Hepatocyte (in vitro differentiated cells): Measurements from ENCODE around the gene CDH10.

Source experiments
- EZH2 ChIP-seq: fragments of 200-600 bp; sonication (generic); IDR thresholded peaks from 2 replicates; pipeline ENCODE4 v1.6.1; 2016; ENCODE audit warnings: antibody characterized with exemption, mild to moderate bottlenecking, borderline replicate concordance
- EZH2phosphoT487 ChIP-seq: fragments of 200-600 bp; sonication (generic); IDR thresholded peaks from one replicate; pipeline ENCODE4 v1.6.1; 2018; ENCODE audit warnings: antibody characterized with exemption, mild to moderate bottlenecking, low read depth, moderate library complexity; ENCODE audit not compliant: unreplicated experiment, severe bottlenecking
- TF ChIP-seq, protein P1 (sequence below): fragments of 200-600 bp; sonication (generic); IDR thresholded peaks from 2 replicates; pipeline ENCODE4 v1.5.1; 2016; ENCODE audit warnings: antibody characterized with exemption, mild to moderate bottlenecking; ENCODE audit not compliant: poor library complexity

DNA sequence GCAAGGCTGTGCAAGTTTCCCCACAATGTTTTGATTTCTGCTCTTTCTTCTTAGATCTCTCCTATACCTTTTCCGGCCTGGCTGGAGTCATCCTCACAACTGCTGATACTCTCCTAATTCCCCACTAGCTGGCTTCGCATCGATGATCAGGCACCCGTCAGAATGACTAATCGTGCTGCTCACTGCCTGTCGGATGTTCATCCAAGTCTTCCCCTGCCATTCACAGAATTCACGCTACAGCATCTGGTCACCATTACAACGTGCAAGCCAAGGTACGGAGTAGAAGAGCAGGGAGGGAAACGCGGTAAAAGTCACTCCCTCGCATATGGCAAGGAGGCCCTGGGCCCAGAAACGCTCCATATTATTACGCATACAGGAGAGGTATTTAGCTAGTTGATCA, 35.1 kb downstream of the CDH10 start:
- TF ChIP-seq, protein P1, sequence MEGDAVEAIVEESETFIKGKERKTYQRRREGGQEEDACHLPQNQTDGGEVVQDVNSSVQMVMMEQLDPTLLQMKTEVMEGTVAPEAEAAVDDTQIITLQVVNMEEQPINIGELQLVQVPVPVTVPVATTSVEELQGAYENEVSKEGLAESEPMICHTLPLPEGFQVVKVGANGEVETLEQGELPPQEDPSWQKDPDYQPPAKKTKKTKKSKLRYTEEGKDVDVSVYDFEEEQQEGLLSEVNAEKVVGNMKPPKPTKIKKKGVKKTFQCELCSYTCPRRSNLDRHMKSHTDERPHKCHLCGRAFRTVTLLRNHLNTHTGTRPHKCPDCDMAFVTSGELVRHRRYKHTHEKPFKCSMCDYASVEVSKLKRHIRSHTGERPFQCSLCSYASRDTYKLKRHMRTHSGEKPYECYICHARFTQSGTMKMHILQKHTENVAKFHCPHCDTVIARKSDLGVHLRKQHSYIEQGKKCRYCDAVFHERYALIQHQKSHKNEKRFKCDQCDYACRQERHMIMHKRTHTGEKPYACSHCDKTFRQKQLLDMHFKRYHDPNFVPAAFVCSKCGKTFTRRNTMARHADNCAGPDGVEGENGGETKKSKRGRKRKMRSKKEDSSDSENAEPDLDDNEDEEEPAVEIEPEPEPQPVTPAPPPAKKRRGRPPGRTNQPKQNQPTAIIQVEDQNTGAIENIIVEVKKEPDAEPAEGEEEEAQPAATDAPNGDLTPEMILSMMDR, result no peak
- TF ChIP-seq EZH2phosphoT487 (no peak), EZH2 (no peak)
